Breast epithelium (tissue), 4 donors: ENCODE measurements around the gene VWC2L. TPM values are rescaled to one million over a fixed set of nuclear protein-coding genes. Genes with fewer than 3 reads are reported as not detected.

Source experiments
- DNase-seq, 2 donors: peaks; one replicate each; pipeline ENCODE4 v3.0.0-alpha.2; 2019; ENCODE audit warnings: low spot score in 2 of 2
- H3K27ac ChIP-seq, 2 donors: fragments of 200-600 bp; sonication (generic) in 1 of 2; one replicate each; pipeline ENCODE4 v1.5.1; 2016 to 2019; ENCODE audit warnings: mild to moderate bottlenecking in 1 of 2
- H3K27me3 ChIP-seq, 2 donors: fragments of 200-600 bp; sonication (generic) in 1 of 2; one replicate each; pipeline versions ENCODE4 v1.5.1 to v1.6.0; 2017 to 2019; ENCODE audit warnings: control low read depth in 1 of 2, mild to moderate bottlenecking in 1 of 2
- H3K36me3 ChIP-seq: fragments of 200-600 bp; one replicate; pipeline ENCODE4 v1.5.1; 2019
- H3K4me1 ChIP-seq, 2 donors: fragments of 200-600 bp; sonication (generic); one replicate each; pipeline ENCODE4 v1.5.1; 2016 to 2019; ENCODE audit warnings: control low read depth in 1 of 2
- H3K4me3 ChIP-seq, 3 donors: fragments of 200-600 bp; sonication (generic); 1 replicate in 2 of 3; 2 replicates in 1 of 3; pipeline ENCODE4 v1.5.1; 2016 to 2019; ENCODE audit warnings: mild to moderate bottlenecking in 3 of 3, moderate library complexity in 2 of 3
- H3K9me3 ChIP-seq, 2 donors: fragments of 200-600 bp; sonication (generic) in 1 of 2; one replicate each; pipeline ENCODE4 v1.5.1; 2016 to 2019; ENCODE audit warnings: control low read depth in 1 of 2
- POLR2A ChIP-seq: fragments of 450-650 bp; IDR thresholded peaks from one replicate; pipeline ENCODE4 v1.6.1; 2016; ENCODE audit warnings: antibody characterized with exemption, mild to moderate bottlenecking, moderate library complexity
- POLR2AphosphoS5 ChIP-seq, 3 donors: sonication (generic); formaldehyde crosslinking; IDR thresholded peaks; one replicate each; pipeline ENCODE4 v1.6.1; 2017; ENCODE audit warnings: antibody characterized with exemption in 3 of 3
- intact Hi-C: fragments of 100-400 bp; cut with DNase I; formaldehyde crosslinking; loops from one replicate; pipeline ENCODE4 v1.15.1; 2023; ENCODE audit warnings: low total_unique reads
- total RNA-seq, 3 donors: library from RNA; depleted of rRNA; stranded (reverse); fragments of >200 nt; gene quantifications; one replicate each; pipeline ENCODE4 v1.1.0, GENCODE V29; 2016
- TF ChIP-seq, protein P1 (sequence below), 3 donors: fragments of 450-650 bp; IDR thresholded peaks; one replicate each; pipeline ENCODE4 v1.5.1; 2016 to 2017; ENCODE audit warnings: antibody characterized with exemption in 3 of 3, mild to moderate bottlenecking in 3 of 3, moderate library complexity in 3 of 3

Gene VWC2L
- total RNA-seq, 3 donors from 2014 or later = 0.15 TPM; not detected in 2

DNA sequence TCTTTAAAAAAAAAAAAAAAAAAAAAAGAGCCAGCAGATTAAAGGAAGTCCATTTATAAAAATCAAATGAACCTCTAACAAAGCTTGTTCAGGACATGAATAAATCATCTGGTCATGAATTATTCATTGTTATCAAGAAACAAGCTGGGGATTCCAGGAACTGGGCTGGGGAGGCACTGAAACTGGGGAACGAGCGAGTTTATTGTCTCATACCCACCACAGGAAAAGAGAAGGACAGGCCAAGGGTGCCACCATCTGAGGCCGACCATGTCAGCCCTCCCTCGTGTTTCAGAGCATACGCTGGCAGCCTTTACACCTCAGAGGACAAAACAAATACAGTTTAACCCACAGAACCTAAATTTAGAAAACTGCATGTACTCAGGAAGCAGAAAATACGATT is 164.2 kb downstream of the VWC2L start:
- Histone ChIP-seq H3K9me3 (no peaks in the 10 kb centered on the region), H3K4me3 (no peak overlapping the region), H3K4me1 (no peaks in the 10 kb centered on the region), H3K36me3 (no peaks in the 10 kb centered on the region), H3K27me3 (no peaks in the 10 kb centered on the region), H3K27ac (no peak overlapping the region)
- no peak for DNase-seq
- intact Hi-C loops = no loop called here
- TF ChIP-seq POLR2A (no peak), POLR2AphosphoS5 (IDR thresholded peaks at IDR 0.05) (no peak)
- TF ChIP-seq, protein P1, sequence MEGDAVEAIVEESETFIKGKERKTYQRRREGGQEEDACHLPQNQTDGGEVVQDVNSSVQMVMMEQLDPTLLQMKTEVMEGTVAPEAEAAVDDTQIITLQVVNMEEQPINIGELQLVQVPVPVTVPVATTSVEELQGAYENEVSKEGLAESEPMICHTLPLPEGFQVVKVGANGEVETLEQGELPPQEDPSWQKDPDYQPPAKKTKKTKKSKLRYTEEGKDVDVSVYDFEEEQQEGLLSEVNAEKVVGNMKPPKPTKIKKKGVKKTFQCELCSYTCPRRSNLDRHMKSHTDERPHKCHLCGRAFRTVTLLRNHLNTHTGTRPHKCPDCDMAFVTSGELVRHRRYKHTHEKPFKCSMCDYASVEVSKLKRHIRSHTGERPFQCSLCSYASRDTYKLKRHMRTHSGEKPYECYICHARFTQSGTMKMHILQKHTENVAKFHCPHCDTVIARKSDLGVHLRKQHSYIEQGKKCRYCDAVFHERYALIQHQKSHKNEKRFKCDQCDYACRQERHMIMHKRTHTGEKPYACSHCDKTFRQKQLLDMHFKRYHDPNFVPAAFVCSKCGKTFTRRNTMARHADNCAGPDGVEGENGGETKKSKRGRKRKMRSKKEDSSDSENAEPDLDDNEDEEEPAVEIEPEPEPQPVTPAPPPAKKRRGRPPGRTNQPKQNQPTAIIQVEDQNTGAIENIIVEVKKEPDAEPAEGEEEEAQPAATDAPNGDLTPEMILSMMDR (IDR thresholded peaks at IDR 0.05) = no peak

DNA sequence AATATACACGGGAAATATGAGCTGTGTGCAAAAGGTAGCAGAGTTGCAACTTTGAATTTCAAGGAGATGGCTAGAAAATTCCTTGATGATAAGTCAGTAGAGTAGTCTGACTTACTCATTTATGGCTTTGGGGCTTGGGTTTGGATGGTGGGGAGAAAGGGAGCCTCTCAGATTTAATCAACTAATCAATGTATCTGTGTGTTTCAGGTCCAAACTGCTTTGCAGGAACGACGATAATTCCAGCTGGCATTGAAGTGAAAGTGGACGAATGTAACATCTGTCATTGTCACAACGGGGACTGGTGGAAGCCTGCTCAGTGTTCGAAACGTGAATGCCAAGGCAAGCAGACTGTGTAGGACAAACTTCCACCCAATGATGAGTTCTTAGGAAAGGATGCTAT is 164.6 kb downstream of the VWC2L start:
- intact Hi-C loops = no loop called here
- no peaks in the 10 kb centered on the region for H3K27me3 ChIP-seq
- DNase-seq = no peak
- H3K4me3 ChIP-seq = no peak overlapping the region
- H3K4me1 ChIP-seq = no peaks in the 10 kb centered on the region
- H3K9me3 ChIP-seq = no peaks in the 10 kb centered on the region
- TF ChIP-seq, protein P1 (IDR thresholded peaks at IDR 0.05) = no peak
- TF ChIP-seq POLR2AphosphoS5 (IDR thresholded peaks at IDR 0.05) (no peak), POLR2A (no peak)
- no peaks in the 10 kb centered on the region for H3K36me3 ChIP-seq
- H3K27ac ChIP-seq = no peak overlapping the region

DNA sequence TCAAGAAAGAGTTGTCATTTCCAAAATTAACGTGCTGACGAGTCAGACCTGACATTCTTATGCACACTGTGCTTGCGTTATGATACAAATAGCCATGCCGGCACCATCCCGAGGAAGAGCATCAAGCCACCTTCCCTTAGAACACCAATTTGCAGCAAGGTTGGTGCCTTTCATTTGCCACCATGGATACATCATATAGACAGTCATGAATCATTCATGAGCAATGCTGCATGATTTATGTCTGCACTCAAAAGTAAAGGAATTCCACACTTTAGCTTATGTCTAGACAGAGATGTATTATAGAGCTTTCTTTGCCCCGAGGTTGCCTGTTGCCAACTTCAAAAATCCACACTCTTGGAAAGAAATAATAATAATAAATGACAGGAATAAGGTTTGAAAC is 166.9 kb downstream of the VWC2L start:
- TF ChIP-seq POLR2AphosphoS5 (IDR thresholded peaks at IDR 0.05) = no peak
- TF ChIP-seq, protein P1 (IDR thresholded peaks at IDR 0.05) = no peak
- no peak for TF ChIP-seq POLR2A
- no peaks in the 10 kb centered on the region for H3K4me1 ChIP-seq
- DNase-seq = no peak

DNA sequence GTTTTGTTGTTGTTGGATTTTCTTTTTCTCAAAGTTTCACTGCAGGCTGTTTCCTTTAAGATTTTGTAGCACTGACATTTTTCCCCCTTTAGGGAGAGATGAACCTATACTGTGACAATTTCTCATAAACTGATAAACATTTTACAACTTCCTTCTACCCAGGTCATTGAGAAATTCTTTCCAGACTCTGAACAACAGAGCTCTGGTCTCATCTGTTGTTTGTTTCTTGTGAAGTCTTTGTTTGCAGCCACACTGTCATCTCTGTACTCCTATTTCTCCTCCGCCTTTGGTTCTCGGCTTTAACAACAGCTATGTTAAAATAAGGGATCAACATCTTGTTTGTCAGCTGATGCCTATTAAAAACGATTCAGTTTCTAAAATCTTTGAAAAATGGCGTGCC is 167.6 kb downstream of the VWC2L start:
- H3K27me3 ChIP-seq = no peaks in the 10 kb centered on the region
- TF ChIP-seq POLR2A = no peak
- no peak for TF ChIP-seq POLR2AphosphoS5 (IDR thresholded peaks at IDR 0.05)
- TF ChIP-seq, protein P1 (IDR thresholded peaks at IDR 0.05) = no peak
- no peak overlapping the region for H3K27ac ChIP-seq
- no peak for DNase-seq
- intact Hi-C loops = no loop called here
- H3K4me1 ChIP-seq = no peaks in the 10 kb centered on the region
- H3K4me3 ChIP-seq = no peak overlapping the region
- H3K36me3 ChIP-seq = no peaks in the 10 kb centered on the region
- H3K9me3 ChIP-seq = no peaks in the 10 kb centered on the region

More for the DNA sequence above, 166.9 kb downstream of the VWC2L start:
- no peaks in the 10 kb centered on the region for H3K27me3 ChIP-seq
- intact Hi-C loops = no loop called here
- no peaks in the 10 kb centered on the region for H3K9me3 ChIP-seq
- H3K27ac ChIP-seq = no peak overlapping the region
- no peak overlapping the region for H3K4me3 ChIP-seq
- no peaks in the 10 kb centered on the region for H3K36me3 ChIP-seq

DNA sequence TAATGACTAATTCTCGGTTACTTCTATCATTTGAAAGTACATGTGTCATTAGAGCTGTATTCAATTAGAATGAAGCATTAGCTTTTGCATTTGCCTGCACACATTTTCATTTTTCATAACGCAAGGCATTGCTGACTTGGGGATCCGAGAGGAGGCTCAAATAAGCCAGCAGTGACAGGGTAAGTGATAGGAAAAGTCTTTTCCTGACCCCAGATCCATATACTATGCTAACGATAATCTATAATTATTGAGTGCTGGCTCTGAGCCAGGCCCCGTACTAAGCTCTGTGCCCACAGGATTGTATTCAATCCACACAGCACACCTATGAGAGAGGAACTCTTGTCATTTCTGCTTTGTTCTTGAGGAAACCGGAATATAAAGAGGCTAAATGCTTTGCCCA is 168.2 kb downstream of the VWC2L start:
- DNase-seq = no peak
- H3K4me3 ChIP-seq = no peak overlapping the region
- no peaks in the 10 kb centered on the region for H3K4me1 ChIP-seq
- no peaks in the 10 kb centered on the region for H3K36me3 ChIP-seq
- no peaks in the 10 kb centered on the region for H3K9me3 ChIP-seq
- TF ChIP-seq, protein P1 (IDR thresholded peaks at IDR 0.05) = no peak
- TF ChIP-seq POLR2A (no peak), POLR2AphosphoS5 (IDR thresholded peaks at IDR 0.05) (no peak)
- intact Hi-C loops = no loop called here
- no peaks in the 10 kb centered on the region for H3K27me3 ChIP-seq
- H3K27ac ChIP-seq = no peak overlapping the region
